OCI-LY1 (cell line): ENCODE data around the gene ARHGEF17.

ENCODE experiments used
- H2AFZ ChIP-seq: fragments of 200-600 bp; sonication (generic), shearing (Covaris generic); 2 replicates; pipeline ENCODE4 v1.6.0; 2014; ENCODE audit warnings: antibody characterized with exemption, mild to moderate bottlenecking, low read length
- H3F3A ChIP-seq: fragments of 200-600 bp; sonication (generic), shearing (Covaris generic); 2 replicates; pipeline ENCODE4 v1.6.0; 2014; ENCODE audit warnings: mild to moderate bottlenecking, antibody characterized with exemption, low read length, moderate library complexity; ENCODE audit not compliant: insufficient read depth
- H3K27ac ChIP-seq: fragments of 200-600 bp; sonication (generic); 2 replicates; pipeline ENCODE4 v1.5.1; 2014; ENCODE audit warnings: low read length, mixed run types, mild to moderate bottlenecking, low read depth; ENCODE audit not compliant: poor library complexity, severe bottlenecking
- H3K27me3 ChIP-seq: fragments of 200-600 bp; sonication (generic); 2 replicates; pipeline ENCODE4 v1.6.0; 2014; ENCODE audit warnings: antibody characterized with exemption, mild to moderate bottlenecking, low read length, moderate library complexity; ENCODE audit not compliant: insufficient read depth
- H3K36me3 ChIP-seq: fragments of 200-600 bp; sonication (generic); 2 replicates; pipeline ENCODE4 v1.6.1; 2014; ENCODE audit warnings: mild to moderate bottlenecking, antibody characterized with exemption, low read length, moderate library complexity, mixed read lengths; ENCODE audit not compliant: insufficient read depth
- H3K4me1 ChIP-seq: fragments of 200-600 bp; sonication (generic); 2 replicates; pipeline ENCODE4 v1.5.1; 2014; ENCODE audit warnings: mild to moderate bottlenecking, low read length, moderate library complexity; ENCODE audit not compliant: insufficient read depth, severe bottlenecking
- H3K4me2 ChIP-seq: fragments of 200-600 bp; sonication (generic), shearing (Covaris generic); 2 replicates; pipeline ENCODE4 v1.6.1; 2014; ENCODE audit warnings: low read length
- H3K4me3 ChIP-seq: fragments of 200-600 bp; sonication (generic); 2 replicates; pipeline ENCODE4 v1.5.1; 2014; ENCODE audit warnings: low read length, low read depth, mild to moderate bottlenecking, mixed read lengths; ENCODE audit not compliant: poor library complexity, severe bottlenecking
- H3K79me2 ChIP-seq: fragments of 200-600 bp; shearing (Covaris generic); 2 replicates; pipeline ENCODE4 v1.6.1; 2016; ENCODE audit warnings: mixed run types, low read length, mixed read lengths; ENCODE audit not compliant: insufficient read depth
- H3K9ac ChIP-seq: fragments of 200-600 bp; sonication (generic), shearing (Covaris generic); 2 replicates; pipeline ENCODE4 v1.6.1; 2014; ENCODE audit warnings: mild to moderate bottlenecking, low read length, mixed read lengths
- H3K9me2 ChIP-seq: fragments of 200-600 bp; sonication (generic), shearing (Covaris generic); 2 replicates; pipeline ENCODE4 v1.6.1; 2014; ENCODE audit warnings: low read depth, mild to moderate bottlenecking, low read length, mixed read lengths
- H3K9me3 ChIP-seq: fragments of 200-600 bp; shearing (Covaris generic); 2 replicates; pipeline ENCODE4 v1.6.1; 2014; ENCODE audit warnings: low read length, mixed read lengths
- H4K20me1 ChIP-seq: fragments of 200-600 bp; sonication (generic), shearing (Covaris generic); 2 replicates; pipeline ENCODE4 v1.6.0; 2016; ENCODE audit warnings: mild to moderate bottlenecking, low read length; ENCODE audit not compliant: insufficient read depth
- CTCF ChIP-seq: fragments of 200-600 bp; sonication (generic), shearing (Covaris generic); IDR thresholded peaks from 2 replicates; pipeline ENCODE4 v1.5.1; 2017; ENCODE audit warnings: mild to moderate bottlenecking, antibody characterized with exemption, low read length, moderate library complexity, mixed read lengths
- EZH2 ChIP-seq: fragments of 200-600 bp; sonication (generic), shearing (Covaris generic); IDR thresholded peaks from 2 replicates; pipeline ENCODE4 v1.8.0; 2017; ENCODE audit warnings: borderline replicate concordance, mixed run types, mild to moderate bottlenecking, antibody characterized with exemption, low read length, moderate library complexity, mixed read lengths

Gene ARHGEF17

GRCh38 chr11:73315293-73316020 lies 7.4 kb downstream of the ARHGEF17 start:
- Histone ChIP-seq H3K9me2 (no peaks in the 10 kb centered on the region), H3K4me3 (no peak overlapping the region), H3K27ac (no peak overlapping the region), H2AFZ (no peak overlapping the region), H3K9ac (no peak overlapping the region), H3K9me3 (no peaks in the 10 kb centered on the region), H3K79me2 (no peaks in the 10 kb centered on the region), H3K27me3 (no peaks in the 10 kb centered on the region), H3F3A (no peaks in the 10 kb centered on the region), H3K4me2 (no peak overlapping the region), H3K36me3 (no peaks in the 10 kb centered on the region), H3K4me1 (no peaks in the 10 kb centered on the region), H4K20me1 (no peaks in the 10 kb centered on the region)
- TF ChIP-seq EZH2 (no peak), CTCF (no peak)

DNA sequence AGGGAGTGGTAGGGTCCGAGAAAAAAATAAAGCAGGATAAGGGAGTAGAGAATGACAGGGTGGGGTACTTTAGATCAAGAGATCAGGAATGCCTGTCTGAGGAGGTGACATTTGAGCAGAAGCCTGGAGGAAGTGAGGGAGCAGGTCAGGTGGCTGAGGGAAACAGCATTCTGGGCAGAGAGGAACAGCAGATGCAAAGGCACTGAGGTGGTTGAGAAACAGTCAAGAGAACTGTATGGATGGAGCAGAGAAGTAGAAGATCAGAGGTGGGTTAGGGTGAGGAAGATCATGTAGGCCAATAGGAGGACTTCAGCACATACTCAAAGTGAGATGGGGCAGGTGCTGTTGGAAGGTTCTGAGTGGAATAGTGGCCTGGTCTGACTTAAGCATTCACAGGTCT lies 8.3 kb downstream of the ARHGEF17 start:
- H3K9me3 ChIP-seq, result no peaks in the 10 kb centered on the region
- H3K4me2 ChIP-seq, result no peak overlapping the region
- no peaks in the 10 kb centered on the region for H4K20me1 ChIP-seq
- H3K79me2 ChIP-seq, result no peaks in the 10 kb centered on the region
- H3K9ac ChIP-seq, result no peak overlapping the region
- no peaks in the 10 kb centered on the region for H3K9me2 ChIP-seq
- no peaks in the 10 kb centered on the region for H3K4me1 ChIP-seq
- H3K4me3 ChIP-seq, result no peak overlapping the region
- H2AFZ ChIP-seq, result no peak overlapping the region
- no peaks in the 10 kb centered on the region for H3F3A ChIP-seq
- no peak overlapping the region for H3K27ac ChIP-seq
- no peaks in the 10 kb centered on the region for H3K36me3 ChIP-seq
- no peaks in the 10 kb centered on the region for H3K27me3 ChIP-seq
- no peak for TF ChIP-seq EZH2
- no peak for TF ChIP-seq CTCF

DNA sequence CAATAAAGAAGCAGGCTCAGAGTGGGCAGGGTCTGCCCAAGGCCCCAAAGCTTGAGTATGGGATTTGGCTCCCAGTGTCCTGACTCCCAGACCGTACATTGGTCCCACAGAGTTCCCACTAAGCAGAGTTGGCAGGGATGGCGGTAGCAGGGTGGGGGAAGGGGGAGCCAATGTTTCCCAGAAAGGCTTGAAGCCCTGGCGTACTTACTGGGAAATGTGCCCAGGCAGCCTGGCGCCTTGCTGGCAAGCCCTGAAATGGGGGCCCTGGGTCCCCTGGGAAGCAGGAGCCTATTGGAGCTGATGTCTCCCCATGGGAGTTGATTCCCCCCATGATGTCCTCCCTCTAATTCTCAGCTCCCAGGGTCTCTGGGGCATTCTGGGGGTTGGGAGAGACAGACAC lies 9.3 kb downstream of the ARHGEF17 start:
- Histone ChIP-seq H3K79me2 (no peaks in the 10 kb centered on the region), H3K9me2 (no peaks in the 10 kb centered on the region), H3K4me3 (no peak overlapping the region), H3K4me1 (no peaks in the 10 kb centered on the region), H4K20me1 (no peaks in the 10 kb centered on the region), H3K27ac (no peak overlapping the region), H2AFZ (no peak overlapping the region), H3K27me3 (no peaks in the 10 kb centered on the region), H3K4me2 (no peak overlapping the region), H3K9ac (no peak overlapping the region), H3K36me3 (no peaks in the 10 kb centered on the region), H3F3A (no peaks in the 10 kb centered on the region), H3K9me3 (no peaks in the 10 kb centered on the region)
- no peak for TF ChIP-seq EZH2
- TF ChIP-seq CTCF, result no peak
